Measurements from ENCODE around the gene CELF5. TPM values are rescaled to one million over a fixed set of nuclear protein-coding genes. Genes with fewer than 3 reads are reported as not detected.

The CELF5 gene
- total RNA-seq, 2 donors from 2014 or later = 2.6 to 3.5 TPM

DNA sequence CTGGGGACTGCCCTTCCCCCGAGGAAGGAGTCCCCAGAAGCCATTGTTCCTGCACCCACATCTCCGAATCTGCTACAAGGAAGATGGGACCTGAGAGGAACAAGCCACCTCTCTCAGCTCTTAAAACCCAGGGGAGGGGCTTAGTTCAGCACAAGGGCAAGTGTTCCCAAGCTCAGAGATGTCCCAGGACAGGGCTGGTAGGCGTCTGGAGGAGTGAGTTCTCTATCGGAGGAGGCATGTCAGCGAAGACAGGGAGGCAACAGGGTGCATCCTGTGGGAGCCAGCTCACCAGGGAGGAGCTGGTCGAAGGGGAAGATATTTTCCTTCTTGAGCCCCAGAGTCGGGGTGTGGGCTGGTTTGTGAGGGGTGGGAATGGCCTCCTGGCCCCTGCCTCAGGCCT, 54.8 kb downstream of the CELF5 start:
- Mint-ChIP-seq H3K9me3 (no peaks in the 10 kb centered on the region), H3K4me1 (no peaks in the 10 kb centered on the region), H3K4me3 (no peak overlapping the region), H3K27ac (no peak overlapping the region), H3K36me3 (ENCODE audit: low read depth) (no peaks in the 10 kb centered on the region), H3K27me3 (ENCODE audit: insufficient read depth) (peaks cover 35% of the 10 kb centered on the region)
- Histone ChIP-seq H3K9ac (ENCODE audit: extremely low read depth, low read length, poor library complexity, severe bottlenecking) (no peak overlapping the region), H3K27me3 (ENCODE audit: control insufficient read depth, insufficient read depth, low read length, poor library complexity, severe bottlenecking) (peaks cover 4% of the 10 kb centered on the region), H3K4me1 (ENCODE audit: control insufficient read depth, insufficient read depth, low read length) (no peaks in the 10 kb centered on the region), H3K36me3 (ENCODE audit: control insufficient read depth, insufficient read depth, low read length) (no peaks in the 10 kb centered on the region), H3K4me3 (ENCODE audit: low read length) (no peak overlapping the region), H3K9me3 (ENCODE audit: control insufficient read depth, low read length) (no peaks in the 10 kb centered on the region), H3K27ac (ENCODE audit: low read depth, low read length) (no peak overlapping the region)
- TF ChIP-seq, protein P1, sequence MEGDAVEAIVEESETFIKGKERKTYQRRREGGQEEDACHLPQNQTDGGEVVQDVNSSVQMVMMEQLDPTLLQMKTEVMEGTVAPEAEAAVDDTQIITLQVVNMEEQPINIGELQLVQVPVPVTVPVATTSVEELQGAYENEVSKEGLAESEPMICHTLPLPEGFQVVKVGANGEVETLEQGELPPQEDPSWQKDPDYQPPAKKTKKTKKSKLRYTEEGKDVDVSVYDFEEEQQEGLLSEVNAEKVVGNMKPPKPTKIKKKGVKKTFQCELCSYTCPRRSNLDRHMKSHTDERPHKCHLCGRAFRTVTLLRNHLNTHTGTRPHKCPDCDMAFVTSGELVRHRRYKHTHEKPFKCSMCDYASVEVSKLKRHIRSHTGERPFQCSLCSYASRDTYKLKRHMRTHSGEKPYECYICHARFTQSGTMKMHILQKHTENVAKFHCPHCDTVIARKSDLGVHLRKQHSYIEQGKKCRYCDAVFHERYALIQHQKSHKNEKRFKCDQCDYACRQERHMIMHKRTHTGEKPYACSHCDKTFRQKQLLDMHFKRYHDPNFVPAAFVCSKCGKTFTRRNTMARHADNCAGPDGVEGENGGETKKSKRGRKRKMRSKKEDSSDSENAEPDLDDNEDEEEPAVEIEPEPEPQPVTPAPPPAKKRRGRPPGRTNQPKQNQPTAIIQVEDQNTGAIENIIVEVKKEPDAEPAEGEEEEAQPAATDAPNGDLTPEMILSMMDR (conservative IDR thresholded peaks at IDR 0.05) = no peak
- DNase-seq = no peak
- 87 to 92% methylated on average over 6 to 7 of the region's 7 CpGs for WGBS, 2 experiments (ENCODE audit: insufficient coverage in 1 of 2, insufficient read length in 1 of 2)

DNA sequence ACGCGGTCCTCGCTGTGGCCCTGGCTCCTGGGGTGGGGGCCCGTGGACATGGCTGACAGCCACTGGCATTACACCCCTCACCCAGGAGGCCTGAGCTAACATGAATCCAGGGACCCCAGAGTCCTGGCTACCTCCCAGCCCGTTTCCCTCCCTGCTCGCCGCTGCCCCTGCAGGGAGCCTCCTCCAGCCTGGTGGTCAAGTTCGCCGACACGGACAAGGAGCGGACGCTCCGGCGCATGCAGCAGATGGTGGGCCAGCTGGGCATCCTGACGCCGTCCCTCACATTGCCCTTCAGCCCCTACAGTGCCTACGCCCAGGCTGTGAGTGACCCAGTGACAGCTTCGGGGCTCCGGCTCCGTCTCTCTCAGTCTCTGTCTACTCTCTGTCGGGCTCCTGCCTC, 56.6 kb downstream of the CELF5 start:
- Histone ChIP-seq H3K9me3 (ENCODE audit: control insufficient read depth, low read length) (no peaks in the 10 kb centered on the region), H3K9ac (ENCODE audit: extremely low read depth, low read length, poor library complexity, severe bottlenecking) (no peak overlapping the region), H3K36me3 (ENCODE audit: control insufficient read depth, insufficient read depth, low read length) (no peaks in the 10 kb centered on the region), H3K4me1 (ENCODE audit: control insufficient read depth, insufficient read depth, low read length) (no peaks in the 10 kb centered on the region), H3K27ac (ENCODE audit: low read depth, low read length) (no peak overlapping the region), H3K4me3 (ENCODE audit: low read length) (no peak overlapping the region), H3K27me3 (ENCODE audit: control insufficient read depth, insufficient read depth, low read length, poor library complexity, severe bottlenecking) (no peaks in the 10 kb centered on the region)
- 87 to 93% methylated on average over 13 to 21 of the region's 21 CpGs for WGBS, 2 experiments (ENCODE audit: insufficient coverage in 1 of 2, insufficient read length in 1 of 2)
- Mint-ChIP-seq H3K36me3 (ENCODE audit: low read depth) (no peaks in the 10 kb centered on the region), H3K27me3 (ENCODE audit: insufficient read depth) (peaks cover 30% of the 10 kb centered on the region), H3K4me3 (no peak overlapping the region), H3K9me3 (no peaks in the 10 kb centered on the region), H3K4me1 (no peaks in the 10 kb centered on the region), H3K27ac (no peak overlapping the region)
- DNase-seq = no peak
- TF ChIP-seq, protein P1 (conservative IDR thresholded peaks at IDR 0.05) = no peak

DNA sequence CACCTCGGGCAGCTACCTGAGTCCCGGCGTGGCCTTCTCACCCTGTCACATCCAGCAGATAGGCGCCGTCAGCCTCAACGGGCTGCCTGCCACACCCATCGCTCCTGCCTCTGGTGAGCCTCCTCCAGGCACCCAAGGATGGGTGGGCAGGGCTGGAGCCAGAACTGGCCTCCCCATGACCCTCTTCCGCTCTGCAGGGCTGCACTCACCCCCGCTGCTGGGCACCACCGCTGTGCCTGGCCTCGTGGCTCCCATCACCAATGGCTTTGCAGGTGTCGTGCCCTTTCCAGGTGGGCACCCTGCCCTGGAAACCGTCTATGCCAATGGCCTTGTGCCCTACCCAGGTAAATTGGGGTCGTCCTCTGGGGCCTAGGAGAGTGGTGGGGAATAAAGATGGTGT, 57.7 kb downstream of the CELF5 start:
- Mint-ChIP-seq H3K4me1 (no peaks in the 10 kb centered on the region), H3K27me3 (ENCODE audit: insufficient read depth) (peaks cover 34% of the 10 kb centered on the region), H3K9me3 (no peaks in the 10 kb centered on the region), H3K4me3 (no peak overlapping the region), H3K27ac (no peak overlapping the region), H3K36me3 (ENCODE audit: low read depth) (no peaks in the 10 kb centered on the region)
- WGBS, 2 experiments (ENCODE audit: insufficient coverage in 1 of 2, insufficient read length in 1 of 2) = 88 to 93% methylated on average over 11 to 14 of the region's 14 CpGs
- DNase-seq = no peak
- no peak overlapping the region for H3K9ac ChIP-seq (ENCODE audit: extremely low read depth, low read length, poor library complexity, severe bottlenecking)
- H3K36me3 ChIP-seq (ENCODE audit: control insufficient read depth, insufficient read depth, low read length) = no peaks in the 10 kb centered on the region
- no peaks in the 10 kb centered on the region for H3K27me3 ChIP-seq (ENCODE audit: control insufficient read depth, insufficient read depth, low read length, poor library complexity, severe bottlenecking)
- no peak overlapping the region for H3K27ac ChIP-seq (ENCODE audit: low read depth, low read length)
- TF ChIP-seq, protein P1 (conservative IDR thresholded peaks at IDR 0.05) = no peak
- no peaks in the 10 kb centered on the region for H3K9me3 ChIP-seq (ENCODE audit: control insufficient read depth, low read length)
- H3K4me3 ChIP-seq (ENCODE audit: low read length) = no peak overlapping the region
- no peaks in the 10 kb centered on the region for H3K4me1 ChIP-seq (ENCODE audit: control insufficient read depth, insufficient read depth, low read length)

Measured in endodermal cell (in vitro differentiated cells).